Measurements from ENCODE around the gene ROBO2. TPM values are rescaled to one million over a fixed set of nuclear protein-coding genes. Genes with fewer than 3 reads are reported as not detected.

The ROBO2 gene
- total RNA-seq, 1 experiment from 2014 or later: 4.4 TPM

DNA sequence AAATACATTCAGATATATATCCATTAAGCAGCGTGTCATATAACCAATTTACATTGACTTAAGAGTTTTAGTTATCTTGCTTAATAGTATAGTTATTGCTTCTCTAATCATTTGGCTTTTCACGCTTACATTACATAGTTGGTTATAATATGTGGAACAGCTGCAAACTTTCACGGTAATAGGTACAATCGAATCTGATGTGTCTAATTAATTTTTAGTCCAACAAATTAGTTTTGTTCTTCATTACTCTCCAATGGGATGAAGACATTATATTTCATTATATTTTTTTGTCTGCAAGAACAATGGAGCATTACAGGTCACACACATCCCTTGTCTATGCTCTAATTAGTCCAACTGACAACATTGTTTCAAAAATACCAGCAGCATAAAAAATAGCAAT, 546.3 kb downstream of the ROBO2 start:
- no peak overlapping the region for H3K4me3 ChIP-seq (ENCODE audit: insufficient read depth, low read depth, low read length)
- no peaks in the 10 kb centered on the region for H3K36me3 ChIP-seq (replicated peaks; ENCODE audit: control insufficient read depth, insufficient read depth, low read length)
- no peaks in the 10 kb centered on the region for H3K27me3 ChIP-seq (ENCODE audit: control insufficient read depth, insufficient read depth, low read length)
- no peak for DNase-seq

DNA sequence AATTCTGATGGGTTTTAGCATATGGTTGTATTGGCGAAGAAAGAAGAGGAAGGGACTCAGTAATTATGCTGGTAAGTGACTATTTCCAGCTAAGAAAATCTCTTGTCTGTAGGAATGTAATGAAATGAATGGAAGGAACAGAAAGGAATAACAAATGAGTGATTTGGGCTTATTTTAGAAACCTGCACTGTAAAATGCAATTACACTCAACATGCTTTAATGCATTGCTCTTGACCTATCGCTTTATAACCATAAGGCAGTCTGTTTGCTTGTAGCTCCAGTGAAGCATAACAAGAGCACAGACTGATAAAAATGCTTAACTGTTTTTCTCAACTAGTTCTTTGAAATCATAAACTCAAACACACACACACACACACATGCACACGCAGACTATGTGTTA, 549.0 kb downstream of the ROBO2 start:
- Histone ChIP-seq H3K36me3 (replicated peaks; ENCODE audit: control insufficient read depth, insufficient read depth, low read length) (no peaks in the 10 kb centered on the region), H3K27me3 (ENCODE audit: control insufficient read depth, insufficient read depth, low read length) (no peaks in the 10 kb centered on the region), H3K4me3 (ENCODE audit: insufficient read depth, low read depth, low read length) (no peak overlapping the region)
- no peak for DNase-seq

DNA sequence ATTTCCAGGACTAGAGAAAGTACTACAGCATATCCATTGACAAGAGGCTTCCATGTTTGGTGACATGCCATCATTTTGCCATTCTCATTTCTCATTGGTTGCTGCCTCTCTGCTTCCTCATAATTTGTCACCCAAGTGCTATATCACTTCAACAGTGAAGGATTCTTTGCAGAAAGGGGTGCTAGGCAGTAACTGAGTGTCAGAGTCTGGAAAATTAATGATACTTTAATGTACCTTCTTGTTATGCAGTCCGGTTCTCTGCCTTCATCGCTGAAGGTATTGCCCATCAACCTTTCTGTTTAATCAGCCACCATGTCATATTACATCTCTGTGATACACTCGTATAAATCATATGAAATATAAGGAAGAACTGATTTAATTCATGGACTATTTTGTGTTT, 550.3 kb downstream of the ROBO2 start:
- Histone ChIP-seq H3K36me3 (replicated peaks; ENCODE audit: control insufficient read depth, insufficient read depth, low read length) (no peaks in the 10 kb centered on the region), H3K27me3 (ENCODE audit: control insufficient read depth, insufficient read depth, low read length) (no peaks in the 10 kb centered on the region), H3K4me3 (ENCODE audit: insufficient read depth, low read depth, low read length) (no peak overlapping the region)
- DNase-seq: no peak

DNA sequence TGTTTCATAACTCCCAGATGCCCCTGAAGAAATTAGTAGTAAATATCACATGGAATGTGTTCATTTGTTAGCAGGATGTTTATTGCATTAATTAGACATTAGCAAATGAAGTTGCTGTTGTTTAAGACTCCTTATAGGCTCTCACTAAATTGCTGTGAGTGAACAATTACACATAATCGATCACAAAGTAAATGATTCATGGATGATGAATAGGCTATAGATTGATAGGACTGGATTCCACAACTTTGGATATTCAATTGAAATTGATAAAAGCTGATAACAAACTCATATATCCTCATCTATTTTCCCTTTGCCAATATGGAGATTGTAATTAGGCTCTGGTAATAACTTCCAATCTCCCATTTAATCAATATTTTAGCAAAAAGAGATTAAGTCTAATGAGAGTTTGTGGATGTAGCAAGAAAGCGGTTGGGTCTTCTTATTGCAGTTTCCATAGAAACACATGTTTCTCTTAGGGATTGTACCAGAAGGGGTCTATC, 555.5 kb downstream of the ROBO2 start:
- H3K4me3 ChIP-seq (ENCODE audit: insufficient read depth, low read depth, low read length): no peak overlapping the region
- DNase-seq: no peak
- H3K36me3 ChIP-seq (replicated peaks; ENCODE audit: control insufficient read depth, insufficient read depth, low read length): no peaks in the 10 kb centered on the region
- no peaks in the 10 kb centered on the region for H3K27me3 ChIP-seq (ENCODE audit: control insufficient read depth, insufficient read depth, low read length)

DNA sequence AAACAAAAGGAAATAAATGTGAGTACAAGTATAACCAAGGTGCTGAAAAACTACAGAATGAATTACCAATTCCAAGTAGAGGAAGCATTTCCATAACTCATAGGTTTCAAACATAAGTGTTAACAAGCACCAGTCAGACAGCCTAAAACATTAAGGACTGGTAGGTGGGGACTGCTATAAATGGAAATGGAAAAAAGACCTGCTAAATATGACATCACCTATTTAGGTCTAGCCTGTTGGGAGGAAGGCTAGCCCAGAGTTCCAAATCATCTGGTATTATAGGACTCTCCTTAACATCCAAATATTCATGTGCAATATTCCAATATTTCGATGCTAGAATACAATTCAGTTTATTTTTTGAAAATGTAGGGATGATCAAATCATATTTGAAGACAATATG, 560.0 kb downstream of the ROBO2 start:
- no peak overlapping the region for H3K4me3 ChIP-seq (ENCODE audit: insufficient read depth, low read depth, low read length)
- DNase-seq: no peak
- no peaks in the 10 kb centered on the region for H3K27me3 ChIP-seq (ENCODE audit: control insufficient read depth, insufficient read depth, low read length)
- no peaks in the 10 kb centered on the region for H3K36me3 ChIP-seq (replicated peaks; ENCODE audit: control insufficient read depth, insufficient read depth, low read length)

DNA sequence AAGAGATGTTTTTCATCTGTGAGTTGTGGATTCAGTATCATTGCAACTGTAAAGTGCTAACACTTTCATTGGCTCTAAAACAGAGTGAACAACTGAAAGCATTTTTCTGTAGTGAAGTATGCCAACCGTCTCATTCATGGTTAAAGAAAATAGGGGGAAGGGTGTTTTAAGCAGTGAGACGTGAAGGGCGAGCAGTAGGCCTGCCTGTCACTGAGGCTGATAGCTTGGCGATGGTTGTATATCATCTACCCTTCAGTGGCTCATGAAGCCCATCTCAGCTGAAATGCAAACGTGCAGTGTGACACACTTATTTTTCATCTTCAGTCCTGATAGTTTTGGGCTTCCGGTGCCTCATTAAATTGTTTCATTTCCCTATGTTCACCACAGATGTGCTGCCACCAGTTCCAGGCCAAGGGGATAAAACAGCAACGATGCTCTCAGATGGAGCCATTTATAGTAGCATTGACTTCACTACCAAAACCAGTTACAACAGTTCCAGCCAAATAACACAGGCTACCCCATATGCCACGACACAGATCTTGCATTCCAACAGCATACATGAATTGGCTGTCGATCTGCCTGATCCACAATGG, 562.0 kb downstream of the ROBO2 start:
- H3K36me3 ChIP-seq (replicated peaks; ENCODE audit: control insufficient read depth, insufficient read depth, low read length): no peaks in the 10 kb centered on the region
- DNase-seq: no peak
- H3K27me3 ChIP-seq (ENCODE audit: control insufficient read depth, insufficient read depth, low read length): no peaks in the 10 kb centered on the region
- H3K4me3 ChIP-seq (ENCODE audit: insufficient read depth, low read depth, low read length): no peak overlapping the region

DNA sequence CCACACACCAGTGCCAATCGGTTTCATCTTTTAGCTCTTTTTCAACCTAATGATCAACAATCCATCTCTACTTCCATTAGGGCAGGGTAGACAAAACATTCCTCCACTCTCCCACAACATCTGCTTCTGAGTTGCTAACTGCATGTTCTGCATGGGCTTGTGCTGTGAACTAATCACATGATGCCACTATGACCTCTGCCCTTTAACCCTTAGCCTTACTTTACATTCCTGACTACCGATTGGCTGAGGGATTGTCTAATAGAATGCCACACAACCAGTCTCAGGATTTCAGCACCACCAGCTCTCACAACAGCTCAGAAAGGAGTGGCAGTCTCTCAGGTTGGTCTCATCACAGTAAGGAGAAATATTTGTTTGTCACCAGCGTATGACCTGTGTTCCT, 562.8 kb downstream of the ROBO2 start:
- H3K36me3 ChIP-seq (replicated peaks; ENCODE audit: control insufficient read depth, insufficient read depth, low read length): no peaks in the 10 kb centered on the region
- no peak overlapping the region for H3K4me3 ChIP-seq (ENCODE audit: insufficient read depth, low read depth, low read length)
- no peak for DNase-seq
- no peaks in the 10 kb centered on the region for H3K27me3 ChIP-seq (ENCODE audit: control insufficient read depth, insufficient read depth, low read length)

DNA sequence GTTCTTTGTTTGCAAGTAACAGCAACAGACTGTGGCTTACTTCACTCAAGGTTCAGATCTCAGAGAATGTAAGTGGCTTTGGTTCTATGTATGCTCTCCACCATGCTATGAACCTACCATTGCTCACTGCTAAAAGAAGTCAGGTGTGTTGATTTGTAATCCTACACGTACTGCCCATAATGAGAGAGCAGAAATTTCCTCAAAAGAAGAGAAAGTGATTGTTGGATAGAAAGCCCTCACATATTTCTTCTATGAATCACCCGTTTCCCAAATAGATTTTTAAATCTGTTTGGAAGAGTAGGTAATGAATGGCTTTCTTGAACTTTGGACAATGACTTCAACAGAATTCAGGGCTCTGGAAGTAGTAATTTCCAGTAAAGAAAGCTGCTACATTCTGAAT, 565.4 kb downstream of the ROBO2 start:
- Histone ChIP-seq H3K27me3 (ENCODE audit: control insufficient read depth, insufficient read depth, low read length) (no peaks in the 10 kb centered on the region), H3K36me3 (replicated peaks; ENCODE audit: control insufficient read depth, insufficient read depth, low read length) (no peaks in the 10 kb centered on the region), H3K4me3 (ENCODE audit: insufficient read depth, low read depth, low read length) (no peak overlapping the region)
- DNase-seq: no peak

DNA sequence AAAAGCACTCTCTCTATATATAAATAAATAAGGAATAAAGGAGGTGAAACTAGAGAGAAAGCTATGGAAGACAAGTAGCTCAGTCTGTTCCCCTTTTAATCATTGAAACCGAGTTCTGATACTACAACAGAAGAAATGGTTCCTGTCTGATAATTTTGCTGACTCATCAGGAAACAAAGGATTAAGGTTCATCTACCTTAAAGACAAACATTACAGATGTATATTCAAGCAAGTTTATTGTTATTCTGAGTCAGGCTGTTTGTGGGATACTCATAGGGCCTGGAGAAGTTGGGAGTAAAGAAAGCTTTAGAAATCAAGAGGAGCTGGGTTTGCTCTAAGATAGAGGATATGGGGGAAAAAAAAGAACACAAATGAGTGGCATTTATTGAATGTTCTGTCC, 566.0 kb downstream of the ROBO2 start:
- Histone ChIP-seq H3K27me3 (ENCODE audit: control insufficient read depth, insufficient read depth, low read length) (no peaks in the 10 kb centered on the region), H3K36me3 (replicated peaks; ENCODE audit: control insufficient read depth, insufficient read depth, low read length) (no peaks in the 10 kb centered on the region), H3K4me3 (ENCODE audit: insufficient read depth, low read depth, low read length) (no peak overlapping the region)
- no peak for DNase-seq

DNA sequence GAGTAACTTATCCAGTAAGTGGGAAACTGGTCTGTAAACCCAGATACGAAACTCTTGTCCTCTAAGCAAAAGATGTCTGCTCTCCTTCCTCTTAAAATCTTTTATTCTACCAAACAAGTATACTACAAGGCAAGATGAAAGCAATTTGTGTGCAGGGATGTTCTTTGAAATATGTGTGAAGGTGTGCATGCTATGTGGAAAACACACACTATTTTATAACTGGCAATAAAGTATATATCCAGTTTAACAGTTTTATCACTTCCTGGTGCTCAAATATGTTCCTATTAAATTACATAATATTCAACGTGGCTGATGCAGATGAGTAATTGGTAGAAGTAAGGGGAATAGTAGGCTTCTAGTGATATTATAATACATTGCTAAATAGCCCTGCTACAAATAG, 566.5 kb downstream of the ROBO2 start:
- Histone ChIP-seq H3K27me3 (ENCODE audit: control insufficient read depth, insufficient read depth, low read length) (no peaks in the 10 kb centered on the region), H3K36me3 (replicated peaks; ENCODE audit: control insufficient read depth, insufficient read depth, low read length) (no peaks in the 10 kb centered on the region), H3K4me3 (ENCODE audit: insufficient read depth, low read depth, low read length) (no peak overlapping the region)
- DNase-seq: no peak

DNA sequence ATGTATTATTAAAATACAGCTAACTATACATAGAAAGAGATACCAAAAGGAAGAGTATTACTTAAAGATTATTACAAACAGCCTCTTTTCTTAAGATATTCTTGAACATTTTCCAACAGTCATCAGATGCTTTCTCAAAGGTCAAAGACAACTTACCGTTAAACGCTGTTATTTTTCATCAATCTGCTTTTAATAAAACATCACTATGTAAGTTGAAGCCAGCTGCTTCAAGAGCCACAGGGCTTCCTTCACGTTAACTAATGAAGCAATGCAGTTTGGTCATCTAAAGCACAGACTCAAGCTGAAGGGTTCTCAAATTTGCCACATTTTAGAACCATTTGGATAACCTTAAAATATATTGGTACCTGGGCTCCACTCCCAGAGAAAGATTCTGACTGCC, 578.8 kb downstream of the ROBO2 start:
- Histone ChIP-seq H3K27me3 (ENCODE audit: control insufficient read depth, insufficient read depth, low read length) (no peaks in the 10 kb centered on the region), H3K4me3 (ENCODE audit: insufficient read depth, low read depth, low read length) (no peak overlapping the region), H3K36me3 (replicated peaks; ENCODE audit: control insufficient read depth, insufficient read depth, low read length) (no peaks in the 10 kb centered on the region)
- no peak for DNase-seq

DNA sequence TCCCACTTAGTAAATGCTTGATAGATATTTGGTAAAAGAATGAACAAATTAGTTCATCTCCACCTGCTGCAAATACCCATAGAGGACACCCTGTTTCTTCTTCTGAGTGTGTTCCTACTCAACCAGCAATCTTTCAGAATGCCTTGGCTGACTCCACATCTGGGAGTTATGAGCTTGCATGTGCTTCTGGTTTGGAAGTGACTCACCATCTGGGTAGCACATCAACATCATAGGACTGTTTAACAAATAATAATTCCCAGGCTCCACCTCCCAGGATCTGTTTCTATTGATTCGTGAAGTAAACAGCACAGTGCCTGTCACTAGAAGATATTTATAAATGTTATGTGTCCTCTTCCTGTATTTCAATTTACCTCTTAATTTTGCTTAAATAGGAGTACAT, 580.1 kb downstream of the ROBO2 start:
- no peaks in the 10 kb centered on the region for H3K27me3 ChIP-seq (ENCODE audit: control insufficient read depth, insufficient read depth, low read length)
- no peak overlapping the region for H3K4me3 ChIP-seq (ENCODE audit: insufficient read depth, low read depth, low read length)
- DNase-seq: no peak
- no peaks in the 10 kb centered on the region for H3K36me3 ChIP-seq (replicated peaks; ENCODE audit: control insufficient read depth, insufficient read depth, low read length)

DNA sequence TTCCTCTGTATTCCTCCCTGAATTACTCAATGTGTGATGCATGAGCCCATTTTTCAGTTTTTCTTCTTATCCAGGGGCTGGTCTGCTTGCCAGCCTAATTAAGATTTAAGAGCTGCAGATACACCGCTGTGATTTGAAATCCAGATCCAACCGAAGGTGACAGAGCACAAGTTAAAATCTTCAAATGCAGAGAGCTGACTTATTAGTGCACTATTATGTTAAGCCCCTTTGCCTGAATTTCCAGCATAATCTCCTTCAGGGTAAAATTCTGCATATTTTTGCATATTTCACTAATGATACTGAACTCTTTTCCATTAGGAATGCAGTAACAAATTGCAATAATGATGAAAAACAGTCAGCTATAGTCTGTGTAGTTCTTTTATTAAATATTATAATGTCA, 583.6 kb downstream of the ROBO2 start:
- Histone ChIP-seq H3K4me3 (ENCODE audit: insufficient read depth, low read depth, low read length) (no peak overlapping the region), H3K36me3 (replicated peaks; ENCODE audit: control insufficient read depth, insufficient read depth, low read length) (no peaks in the 10 kb centered on the region), H3K27me3 (ENCODE audit: control insufficient read depth, insufficient read depth, low read length) (no peaks in the 10 kb centered on the region)
- no peak for DNase-seq

DNA sequence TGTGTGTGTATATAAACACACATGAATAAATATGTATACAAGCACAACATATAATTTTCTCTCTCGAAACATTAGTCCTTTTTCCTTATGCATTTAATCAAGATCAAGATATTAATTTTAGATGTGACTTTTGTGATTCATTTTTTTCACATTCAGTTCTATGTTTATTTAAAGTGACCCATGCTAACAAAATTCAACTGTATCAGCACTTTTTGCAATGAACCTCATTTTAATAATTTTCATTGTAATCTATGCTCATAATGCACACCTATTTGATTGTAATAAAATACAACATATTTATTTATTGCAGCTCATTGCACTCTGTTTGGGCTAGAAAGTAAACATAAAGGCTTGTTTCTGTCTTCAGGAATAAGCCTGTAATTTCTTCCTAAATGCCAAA, 586.3 kb downstream of the ROBO2 start:
- no peaks in the 10 kb centered on the region for H3K27me3 ChIP-seq (ENCODE audit: control insufficient read depth, insufficient read depth, low read length)

DNA sequence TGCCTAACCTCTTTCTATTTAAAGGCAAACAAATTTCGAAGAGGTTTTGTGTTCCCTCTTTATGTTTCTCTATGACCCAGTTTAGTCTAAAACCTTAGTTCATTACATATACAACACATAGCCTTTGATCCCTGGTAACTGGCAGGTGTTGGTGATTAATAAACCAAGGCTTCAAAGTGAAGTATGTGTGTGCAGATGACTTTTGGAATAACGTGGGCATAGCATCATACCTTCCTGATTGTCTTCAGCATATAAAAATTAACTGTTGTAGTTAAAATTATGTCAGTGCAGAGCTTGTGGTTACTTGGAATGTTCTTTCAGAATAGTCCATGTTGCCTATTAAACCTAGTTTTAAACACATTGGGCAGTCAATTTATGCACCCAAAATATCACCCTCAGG, 608.3 kb downstream of the ROBO2 start:
- no peaks in the 10 kb centered on the region for H3K27me3 ChIP-seq (ENCODE audit: control insufficient read depth, insufficient read depth, low read length)
- H3K4me3 ChIP-seq (ENCODE audit: insufficient read depth, low read depth, low read length): no peak overlapping the region
- DNase-seq: no peak
- H3K36me3 ChIP-seq (replicated peaks; ENCODE audit: control insufficient read depth, insufficient read depth, low read length): no peaks in the 10 kb centered on the region

More for the DNA sequence above, 586.3 kb downstream of the ROBO2 start:
- Histone ChIP-seq H3K36me3 (replicated peaks; ENCODE audit: control insufficient read depth, insufficient read depth, low read length) (no peaks in the 10 kb centered on the region), H3K4me3 (ENCODE audit: insufficient read depth, low read depth, low read length) (no peak overlapping the region)
- DNase-seq: no peak

DNA sequence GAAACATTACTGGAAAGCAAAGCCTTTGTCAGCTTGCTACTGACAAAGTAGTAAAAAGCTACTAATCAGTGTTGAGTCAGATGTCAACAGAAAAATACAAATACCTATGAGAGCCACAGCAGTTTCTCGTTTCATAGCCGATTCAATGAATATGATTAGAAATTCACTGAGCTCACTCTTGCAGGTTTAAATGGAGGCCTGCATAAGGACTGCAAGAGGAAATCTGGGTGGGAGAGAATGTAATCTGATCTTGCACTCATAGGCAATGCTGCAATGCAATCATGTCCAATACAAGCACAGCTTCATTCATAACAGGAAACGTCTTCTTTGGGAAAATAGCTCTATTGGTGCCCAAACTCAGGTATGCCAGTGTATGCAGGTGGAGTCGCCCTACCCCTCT, 608.8 kb downstream of the ROBO2 start:
- DNase-seq: no peak
- Histone ChIP-seq H3K27me3 (ENCODE audit: control insufficient read depth, insufficient read depth, low read length) (no peaks in the 10 kb centered on the region), H3K4me3 (ENCODE audit: insufficient read depth, low read depth, low read length) (no peak overlapping the region), H3K36me3 (replicated peaks; ENCODE audit: control insufficient read depth, insufficient read depth, low read length) (no peaks in the 10 kb centered on the region)

Data from H7 (cell line).